ENCODE data around the gene ZFHX2. TPM values are rescaled to one million over a fixed set of nuclear protein-coding genes. Genes with fewer than 3 reads are reported as not detected.

ZFHX2 gene
- total RNA-seq, 4 donors from 2014 or later, result under 0.01 to 0.42 (median 0.20) TPM

- H3K4me3 ChIP-seq, result no peak overlapping the region
- peaks cover 13 to 31% (median 20%) of the 10 kb centered on the region in 3 donors for H3K4me1 ChIP-seq
- no peak for DNase-seq
- intact Hi-C loops (cut with DNase I), result no loop called here
- H3K27me3 ChIP-seq, result no peaks in the 10 kb centered on the region
- peaks cover 11 to 55% (median 13%) of the 10 kb centered on the region in 3 donors for H3K36me3 ChIP-seq
- H3K27ac ChIP-seq, result no peak overlapping the region
- no peak for TF ChIP-seq POLR2A (IDR thresholded peaks at IDR 0.05)
- TF ChIP-seq CTCF (IDR thresholded peaks at IDR 0.05), result no peak
- no peaks in the 10 kb centered on the region for H3K9me3 ChIP-seq
- 71 to 83% methylated on average over 6 to 10 of the region's 10 CpGs for WGBS, 2 donors
Measured at GRCh38 chr14:23558346-23559009, 6.9 kb upstream of the ZFHX2 start.

DNA sequence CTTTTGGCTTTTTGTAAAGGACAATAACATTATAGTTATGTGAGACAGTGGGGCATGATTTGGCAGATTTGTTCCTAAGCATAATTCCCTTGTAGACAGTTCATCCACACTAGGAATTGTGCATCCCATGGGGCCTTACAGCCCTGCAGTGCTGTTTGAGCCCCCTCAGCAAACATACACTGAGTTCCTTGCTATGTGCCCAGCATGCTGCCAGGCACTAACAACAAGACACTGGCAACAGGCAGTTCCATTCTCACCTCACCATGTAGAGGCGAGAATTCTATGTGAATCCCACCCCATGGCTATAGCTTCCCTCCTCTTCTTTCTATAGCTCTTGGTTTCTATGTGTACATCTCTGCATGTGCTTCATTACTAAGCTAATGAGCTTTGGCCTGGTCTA, 6.4 kb upstream of the ZFHX2 start:
- no peaks in the 10 kb centered on the region for H3K9me3 ChIP-seq
- peaks cover 13 to 31% (median 20%) of the 10 kb centered on the region in 3 donors for H3K4me1 ChIP-seq
- H3K27ac ChIP-seq, result no peak overlapping the region
- intact Hi-C loops (cut with DNase I), result no loop called here
- H3K4me3 ChIP-seq, result no peak overlapping the region
- H3K27me3 ChIP-seq, result no peaks in the 10 kb centered on the region
- 83 to 100% methylated on average over 1 of the region's 1 CpG for WGBS, 2 donors
- TF ChIP-seq CTCF (IDR thresholded peaks at IDR 0.05) (no peak), POLR2A (IDR thresholded peaks at IDR 0.05) (no peak)
- H3K36me3 ChIP-seq, result peaks cover 9 to 50% (median 11%) of the 10 kb centered on the region in 3 donors
- no peak for DNase-seq

DNA sequence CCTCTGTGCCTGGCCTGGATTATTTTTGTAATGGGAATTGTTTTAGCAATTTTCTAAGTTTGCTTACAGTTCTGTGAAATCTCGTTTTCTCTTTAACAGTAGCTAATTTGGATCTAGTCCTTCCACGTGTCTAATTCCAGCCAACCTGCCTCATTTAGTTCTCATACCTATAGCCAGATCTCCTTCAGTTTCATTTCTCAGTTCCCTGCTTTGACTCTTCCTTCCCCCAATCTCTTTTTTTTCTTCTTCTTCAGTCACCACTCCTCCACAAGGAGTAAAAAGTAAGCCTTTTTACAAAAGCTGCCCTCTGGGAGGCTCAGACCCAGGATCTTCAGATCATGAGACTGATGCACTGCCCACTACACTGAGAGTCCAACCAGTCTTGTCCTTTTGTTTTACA, 6.0 kb upstream of the ZFHX2 start:
- intact Hi-C loops (cut with DNase I), result no loop called here
- TF ChIP-seq CTCF (IDR thresholded peaks at IDR 0.05) (no peak), POLR2A (IDR thresholded peaks at IDR 0.05) (no peak)
- no peak for DNase-seq
- 18 to 37% methylated on average over 2 of the region's 2 CpGs for WGBS, 2 donors
- peak overlapping the region in 1 of 4 donors; percentile 98 for H3K27ac ChIP-seq
- peaks cover 9 to 47% (median 11%) of the 10 kb centered on the region in 3 donors for H3K36me3 ChIP-seq
- no peaks in the 10 kb centered on the region for H3K9me3 ChIP-seq
- peaks cover 13 to 31% (median 20%) of the 10 kb centered on the region in 3 donors for H3K4me1 ChIP-seq
- no peaks in the 10 kb centered on the region for H3K27me3 ChIP-seq
- peak overlapping the region in 1 of 4 donors; percentile 94 for H3K4me3 ChIP-seq

- H3K4me3 ChIP-seq, result peak overlapping the region; percentile 81 to 94 (median 88)
- H3K36me3 ChIP-seq, result peaks cover 6 to 40% (median 9%) of the 10 kb centered on the region in 3 donors
- no peak for TF ChIP-seq POLR2A (IDR thresholded peaks at IDR 0.05)
- no peak for TF ChIP-seq CTCF (IDR thresholded peaks at IDR 0.05)
- H3K9me3 ChIP-seq, result no peaks in the 10 kb centered on the region
- WGBS, 2 donors, result 29 to 36% methylated on average over 4 to 9 of the region's 17 CpGs
- H3K27ac ChIP-seq, result peak overlapping the region; percentile 89 to 98 (median 96)
- intact Hi-C loops (cut with DNase I), result no loop called here
- peaks cover 14 to 35% (median 22%) of the 10 kb centered on the region in 3 donors for H3K4me1 ChIP-seq
- no peak for DNase-seq
- no peaks in the 10 kb centered on the region for H3K27me3 ChIP-seq
Measured at GRCh38 chr14:23556700-23557440, 5.3 kb upstream of the ZFHX2 start.
